Measurements from ENCODE around the gene C2orf92.

- TF ChIP-seq EZH2 (IDR thresholded peaks at IDR 0.05; ENCODE audit: borderline replicate concordance, low read length) (no peak), CTCF (IDR thresholded peaks at IDR 0.05; ENCODE audit: low read length) (no peak)
These were observed 3.8 kb downstream of the C2orf92 start for GRCh38 chr2:97673182-97673914.
